OCI-LY1 (cell line): ENCODE results near the gene OR4K5.

ENCODE experiments used
- H2AFZ ChIP-seq: fragments of 200-600 bp; sonication (generic), shearing (Covaris generic); 2 replicates; pipeline ENCODE4 v1.6.0; 2014; ENCODE audit warnings: antibody characterized with exemption, mild to moderate bottlenecking, low read length
- H3F3A ChIP-seq: fragments of 200-600 bp; sonication (generic), shearing (Covaris generic); 2 replicates; pipeline ENCODE4 v1.6.0; 2014; ENCODE audit warnings: mild to moderate bottlenecking, antibody characterized with exemption, low read length, moderate library complexity; ENCODE audit not compliant: insufficient read depth
- H3K27ac ChIP-seq: fragments of 200-600 bp; sonication (generic); 2 replicates; pipeline ENCODE4 v1.5.1; 2014; ENCODE audit warnings: low read length, mixed run types, mild to moderate bottlenecking, low read depth; ENCODE audit not compliant: poor library complexity, severe bottlenecking
- H3K27me3 ChIP-seq: fragments of 200-600 bp; sonication (generic); 2 replicates; pipeline ENCODE4 v1.6.0; 2014; ENCODE audit warnings: antibody characterized with exemption, mild to moderate bottlenecking, low read length, moderate library complexity; ENCODE audit not compliant: insufficient read depth
- H3K36me3 ChIP-seq: fragments of 200-600 bp; sonication (generic); 2 replicates; pipeline ENCODE4 v1.6.1; 2014; ENCODE audit warnings: mild to moderate bottlenecking, antibody characterized with exemption, low read length, moderate library complexity, mixed read lengths; ENCODE audit not compliant: insufficient read depth
- H3K4me1 ChIP-seq: fragments of 200-600 bp; sonication (generic); 2 replicates; pipeline ENCODE4 v1.5.1; 2014; ENCODE audit warnings: mild to moderate bottlenecking, low read length, moderate library complexity; ENCODE audit not compliant: insufficient read depth, severe bottlenecking
- H3K4me2 ChIP-seq: fragments of 200-600 bp; sonication (generic), shearing (Covaris generic); 2 replicates; pipeline ENCODE4 v1.6.1; 2014; ENCODE audit warnings: low read length
- H3K4me3 ChIP-seq: fragments of 200-600 bp; sonication (generic); 2 replicates; pipeline ENCODE4 v1.5.1; 2014; ENCODE audit warnings: low read length, low read depth, mild to moderate bottlenecking, mixed read lengths; ENCODE audit not compliant: poor library complexity, severe bottlenecking
- H3K79me2 ChIP-seq: fragments of 200-600 bp; shearing (Covaris generic); 2 replicates; pipeline ENCODE4 v1.6.1; 2016; ENCODE audit warnings: mixed run types, low read length, mixed read lengths; ENCODE audit not compliant: insufficient read depth
- H3K9ac ChIP-seq: fragments of 200-600 bp; sonication (generic), shearing (Covaris generic); 2 replicates; pipeline ENCODE4 v1.6.1; 2014; ENCODE audit warnings: mild to moderate bottlenecking, low read length, mixed read lengths
- H3K9me2 ChIP-seq: fragments of 200-600 bp; sonication (generic), shearing (Covaris generic); 2 replicates; pipeline ENCODE4 v1.6.1; 2014; ENCODE audit warnings: low read depth, mild to moderate bottlenecking, low read length, mixed read lengths
- H3K9me3 ChIP-seq: fragments of 200-600 bp; shearing (Covaris generic); 2 replicates; pipeline ENCODE4 v1.6.1; 2014; ENCODE audit warnings: low read length, mixed read lengths
- H4K20me1 ChIP-seq: fragments of 200-600 bp; sonication (generic), shearing (Covaris generic); 2 replicates; pipeline ENCODE4 v1.6.0; 2016; ENCODE audit warnings: mild to moderate bottlenecking, low read length; ENCODE audit not compliant: insufficient read depth
- CTCF ChIP-seq: fragments of 200-600 bp; sonication (generic), shearing (Covaris generic); IDR thresholded peaks from 2 replicates; pipeline ENCODE4 v1.5.1; 2017; ENCODE audit warnings: mild to moderate bottlenecking, antibody characterized with exemption, low read length, moderate library complexity, mixed read lengths
- EZH2 ChIP-seq: fragments of 200-600 bp; sonication (generic), shearing (Covaris generic); IDR thresholded peaks from 2 replicates; pipeline ENCODE4 v1.8.0; 2017; ENCODE audit warnings: borderline replicate concordance, mixed run types, mild to moderate bottlenecking, antibody characterized with exemption, low read length, moderate library complexity, mixed read lengths

The OR4K5 gene

GRCh38 chr14:19878029-19878642 lies 42.3 kb upstream of the OR4K5 start:
- Histone ChIP-seq H4K20me1 (no peaks in the 10 kb centered on the region), H3K4me2 (no peak overlapping the region), H3K4me1 (no peaks in the 10 kb centered on the region), H3K4me3 (no peak overlapping the region), H3K27ac (no peak overlapping the region), H3K9ac (no peak overlapping the region), H3K27me3 (no peaks in the 10 kb centered on the region), H3K79me2 (no peaks in the 10 kb centered on the region), H2AFZ (no peak overlapping the region), H3K9me3 (no peaks in the 10 kb centered on the region), H3K9me2 (no peaks in the 10 kb centered on the region), H3F3A (no peaks in the 10 kb centered on the region), H3K36me3 (no peaks in the 10 kb centered on the region)
- no peak for TF ChIP-seq EZH2
- peak; percentile 86 for TF ChIP-seq CTCF

- H3F3A ChIP-seq = no peaks in the 10 kb centered on the region
- no peak overlapping the region for H3K27ac ChIP-seq
- no peaks in the 10 kb centered on the region for H3K36me3 ChIP-seq
- H3K79me2 ChIP-seq = no peaks in the 10 kb centered on the region
- TF ChIP-seq CTCF (no peak), EZH2 (no peak)
- H2AFZ ChIP-seq = no peak overlapping the region
- H3K27me3 ChIP-seq = no peaks in the 10 kb centered on the region
- H3K4me3 ChIP-seq = no peak overlapping the region
- no peak overlapping the region for H3K9ac ChIP-seq
- no peaks in the 10 kb centered on the region for H4K20me1 ChIP-seq
- peaks cover 23% of the 10 kb centered on the region; the same call in 1 of the 2 replicates for H3K9me3 ChIP-seq
- H3K4me2 ChIP-seq = no peak overlapping the region
- H3K4me1 ChIP-seq = no peaks in the 10 kb centered on the region
- no peaks in the 10 kb centered on the region for H3K9me2 ChIP-seq
These were observed 25.1 kb upstream of the OR4K5 start for GRCh38 chr14:19895282-19895681.

GRCh38 chr14:19900999-19901398 lies 19.4 kb upstream of the OR4K5 start:
- Histone ChIP-seq H3K79me2 (no peaks in the 10 kb centered on the region), H3K9me2 (no peaks in the 10 kb centered on the region; the same call in 1 of the 2 replicates), H4K20me1 (no peaks in the 10 kb centered on the region), H3K4me2 (no peak overlapping the region), H3K4me3 (no peak overlapping the region), H3K9ac (no peak overlapping the region), H3K36me3 (no peaks in the 10 kb centered on the region), H3F3A (no peaks in the 10 kb centered on the region), H2AFZ (no peak overlapping the region), H3K27me3 (no peaks in the 10 kb centered on the region), H3K4me1 (no peaks in the 10 kb centered on the region), H3K27ac (no peak overlapping the region), H3K9me3 (peaks cover 15% of the 10 kb centered on the region; the same call in 1 of the 2 replicates)
- TF ChIP-seq CTCF (no peak), EZH2 (no peak)
